Neural progenitor cell (in vitro differentiated cells): ENCODE results near the gene JMJD6. TPM values are rescaled to one million over a fixed set of nuclear protein-coding genes. Genes with fewer than 3 reads are reported as not detected.
A peak's percentile ranks its signal among the peaks of the same experiment; 100 is the strongest.

Source experiments
- DNase-seq: peaks from one replicate; pipeline ENCODE4 v3.0.0-alpha.2; 2016; ENCODE audit warnings: low spot score
- H2AFZ ChIP-seq: fragments of 200-600 bp; sonication (generic); replicated peaks from 2 replicates; pipeline ENCODE4 v1.6.1; 2016; ENCODE audit warnings: antibody characterized with exemption
- H3F3A ChIP-seq: fragments of 200-600 bp; sonication (generic); 2 replicates; pipeline ENCODE4 v1.6.1; 2016; ENCODE audit warnings: antibody characterized with exemption, low read depth
- H3K27ac ChIP-seq: fragments of 200-600 bp; sonication (generic); 2 replicates; pipeline ENCODE4 v1.5.1; 2016; ENCODE audit warnings: mild to moderate bottlenecking
- H3K27me3 ChIP-seq: fragments of 200-600 bp; sonication (generic); 2 replicates; pipeline ENCODE4 v1.6.1; 2016; ENCODE audit warnings: mild to moderate bottlenecking, moderate library complexity
- H3K36me3 ChIP-seq: fragments of 200-600 bp; sonication (generic); 2 replicates; pipeline ENCODE4 v1.5.1; 2016
- H3K4me1 ChIP-seq: fragments of 200-600 bp; sonication (generic); 2 replicates; pipeline ENCODE4 v1.6.1; 2016; ENCODE audit warnings: mixed run types
- H3K4me2 ChIP-seq: fragments of 200-600 bp; sonication (generic); 2 replicates; pipeline ENCODE4 v1.6.1; 2016
- H3K4me3 ChIP-seq: fragments of 200-600 bp; sonication (generic); 2 replicates; pipeline ENCODE4 v1.5.1; 2016
- H3K79me2 ChIP-seq: fragments of 200-600 bp; sonication (generic); 2 replicates; pipeline ENCODE4 v1.6.1; 2016; ENCODE audit warnings: low read depth
- H3K9ac ChIP-seq: fragments of 200-600 bp; sonication (generic); 2 replicates; pipeline ENCODE4 v1.6.1; 2016
- H3K9me3 ChIP-seq: fragments of 200-600 bp; sonication (generic); 2 replicates; pipeline ENCODE4 v1.5.1; 2016; ENCODE audit warnings: low read depth
- H4K20me1 ChIP-seq: fragments of 200-600 bp; sonication (generic); 2 replicates; pipeline ENCODE4 v1.6.1; 2016; ENCODE audit warnings: low read depth
- H3K27ac Mint-ChIP-seq: 3 replicates; pipeline ENCODE4 v1.8.0; 2021; ENCODE audit warnings: mixed read lengths
- H3K27me3 Mint-ChIP-seq: 2 replicates; pipeline ENCODE4 v1.8.0; 2022; ENCODE audit warnings: low read depth, mild to moderate bottlenecking, inconsistent platforms, moderate library complexity, mixed read lengths; ENCODE audit not compliant: insufficient read depth
- H3K36me3 Mint-ChIP-seq: 3 replicates; pipeline ENCODE4 v1.8.0; 2021; ENCODE audit warnings: mixed read lengths
- H3K4me1 Mint-ChIP-seq: 3 replicates; pipeline ENCODE4 v1.8.0; 2021; ENCODE audit warnings: mixed read lengths
- H3K4me3 Mint-ChIP-seq: 3 replicates; pipeline ENCODE4 v1.8.0; 2021; ENCODE audit warnings: mild to moderate bottlenecking, moderate library complexity, mixed read lengths
- H3K9me3 Mint-ChIP-seq: 3 replicates; pipeline ENCODE4 v1.8.0; 2020; ENCODE audit warnings: mixed read lengths
- EZH2 ChIP-seq: fragments of 200-600 bp; sonication (generic); IDR thresholded peaks from 2 replicates; pipeline ENCODE4 v1.6.1; 2017; ENCODE audit warnings: antibody characterized with exemption, mild to moderate bottlenecking, moderate library complexity
- EZH2phosphoT487 ChIP-seq: fragments of 200-600 bp; sonication (generic); IDR thresholded peaks from 2 replicates; pipeline ENCODE4 v1.6.1; 2017; ENCODE audit warnings: antibody characterized with exemption
- total RNA-seq: library from RNA; depleted of rRNA; stranded (reverse); fragments of >200 nt; gene quantifications from 2 replicates; pipeline ENCODE4 v1.2.3, GENCODE V29; 2015; ENCODE audit warnings: low replicate concordance
- TF ChIP-seq, protein P1 (sequence below): fragments of 200-600 bp; sonication (generic); IDR thresholded peaks from 2 replicates; pipeline ENCODE4 v1.5.1; 2017; ENCODE audit warnings: antibody characterized with exemption, mild to moderate bottlenecking

Gene JMJD6
- total RNA-seq, 1 donor from 2014 or later: 8.7 TPM

DNA sequence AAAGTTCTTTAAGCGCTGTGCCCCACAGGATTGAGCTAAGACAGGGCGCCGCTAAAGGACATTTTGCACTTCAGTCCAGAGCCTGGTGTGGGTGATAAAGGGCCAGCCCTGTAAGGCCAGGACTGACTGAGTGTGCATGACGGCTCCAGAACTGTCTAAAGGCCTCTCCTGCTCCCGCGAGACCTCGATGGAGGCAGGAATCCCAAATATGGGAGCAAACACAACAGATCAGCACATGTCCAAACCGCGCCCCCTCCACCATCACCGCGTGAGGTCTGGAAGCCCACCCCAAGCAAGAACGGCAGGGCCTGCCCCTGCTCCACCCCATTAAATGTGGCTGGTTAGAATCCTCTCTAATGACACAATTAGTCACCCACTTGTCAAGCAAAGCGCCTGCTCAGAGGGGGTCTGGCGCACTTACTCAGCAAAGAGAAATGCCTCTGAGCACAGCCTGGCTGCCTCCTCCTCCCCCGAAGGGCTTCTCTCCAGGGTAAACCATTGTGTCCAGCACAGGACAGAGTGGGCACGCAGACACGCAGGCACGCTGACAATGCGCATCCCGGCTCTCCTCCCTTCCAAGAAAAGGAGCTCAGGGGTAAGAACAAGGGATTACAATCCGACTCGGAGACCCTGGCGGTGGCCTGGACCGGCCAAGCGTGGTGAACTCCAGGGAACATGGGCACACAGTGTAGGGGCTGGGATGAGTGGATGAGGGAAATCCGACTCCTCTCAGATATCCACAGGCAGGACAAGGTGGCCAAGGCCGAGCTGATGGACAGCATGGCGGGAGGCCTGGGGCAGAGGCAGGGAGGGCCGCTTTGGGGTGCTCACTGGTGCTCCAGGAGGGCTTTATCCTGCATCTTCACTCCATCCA, 17.1 kb downstream of the JMJD6 start:
- Histone ChIP-seq H3K9me3 (no peaks in the 10 kb centered on the region), H3K27me3 (peaks cover 11% of the 10 kb centered on the region), H3K4me1 (peaks cover 31% of the 10 kb centered on the region), H2AFZ (no peak overlapping the region), H3K79me2 (peaks cover 4% of the 10 kb centered on the region), H3K36me3 (no peaks in the 10 kb centered on the region), H3F3A (peaks cover 35% of the 10 kb centered on the region), H3K9ac (no peak overlapping the region), H4K20me1 (peaks cover 18% of the 10 kb centered on the region), H3K27ac (no peak overlapping the region), H3K4me3 (peak overlapping the region; percentile 69), H3K4me2 (peak overlapping the region; percentile 96)
- DNase-seq: peak; percentile 71
- Mint-ChIP-seq H3K4me1 (peaks cover 44% of the 10 kb centered on the region), H3K36me3 (peaks cover 3% of the 10 kb centered on the region), H3K4me3 (peak overlapping the region; percentile 88), H3K27ac (peak overlapping the region; percentile 18), H3K9me3 (no peaks in the 10 kb centered on the region), H3K27me3 (peaks cover 3% of the 10 kb centered on the region)
- no peak for TF ChIP-seq EZH2phosphoT487
- no peak for TF ChIP-seq EZH2
- TF ChIP-seq, protein P1, sequence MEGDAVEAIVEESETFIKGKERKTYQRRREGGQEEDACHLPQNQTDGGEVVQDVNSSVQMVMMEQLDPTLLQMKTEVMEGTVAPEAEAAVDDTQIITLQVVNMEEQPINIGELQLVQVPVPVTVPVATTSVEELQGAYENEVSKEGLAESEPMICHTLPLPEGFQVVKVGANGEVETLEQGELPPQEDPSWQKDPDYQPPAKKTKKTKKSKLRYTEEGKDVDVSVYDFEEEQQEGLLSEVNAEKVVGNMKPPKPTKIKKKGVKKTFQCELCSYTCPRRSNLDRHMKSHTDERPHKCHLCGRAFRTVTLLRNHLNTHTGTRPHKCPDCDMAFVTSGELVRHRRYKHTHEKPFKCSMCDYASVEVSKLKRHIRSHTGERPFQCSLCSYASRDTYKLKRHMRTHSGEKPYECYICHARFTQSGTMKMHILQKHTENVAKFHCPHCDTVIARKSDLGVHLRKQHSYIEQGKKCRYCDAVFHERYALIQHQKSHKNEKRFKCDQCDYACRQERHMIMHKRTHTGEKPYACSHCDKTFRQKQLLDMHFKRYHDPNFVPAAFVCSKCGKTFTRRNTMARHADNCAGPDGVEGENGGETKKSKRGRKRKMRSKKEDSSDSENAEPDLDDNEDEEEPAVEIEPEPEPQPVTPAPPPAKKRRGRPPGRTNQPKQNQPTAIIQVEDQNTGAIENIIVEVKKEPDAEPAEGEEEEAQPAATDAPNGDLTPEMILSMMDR: no peak

DNA sequence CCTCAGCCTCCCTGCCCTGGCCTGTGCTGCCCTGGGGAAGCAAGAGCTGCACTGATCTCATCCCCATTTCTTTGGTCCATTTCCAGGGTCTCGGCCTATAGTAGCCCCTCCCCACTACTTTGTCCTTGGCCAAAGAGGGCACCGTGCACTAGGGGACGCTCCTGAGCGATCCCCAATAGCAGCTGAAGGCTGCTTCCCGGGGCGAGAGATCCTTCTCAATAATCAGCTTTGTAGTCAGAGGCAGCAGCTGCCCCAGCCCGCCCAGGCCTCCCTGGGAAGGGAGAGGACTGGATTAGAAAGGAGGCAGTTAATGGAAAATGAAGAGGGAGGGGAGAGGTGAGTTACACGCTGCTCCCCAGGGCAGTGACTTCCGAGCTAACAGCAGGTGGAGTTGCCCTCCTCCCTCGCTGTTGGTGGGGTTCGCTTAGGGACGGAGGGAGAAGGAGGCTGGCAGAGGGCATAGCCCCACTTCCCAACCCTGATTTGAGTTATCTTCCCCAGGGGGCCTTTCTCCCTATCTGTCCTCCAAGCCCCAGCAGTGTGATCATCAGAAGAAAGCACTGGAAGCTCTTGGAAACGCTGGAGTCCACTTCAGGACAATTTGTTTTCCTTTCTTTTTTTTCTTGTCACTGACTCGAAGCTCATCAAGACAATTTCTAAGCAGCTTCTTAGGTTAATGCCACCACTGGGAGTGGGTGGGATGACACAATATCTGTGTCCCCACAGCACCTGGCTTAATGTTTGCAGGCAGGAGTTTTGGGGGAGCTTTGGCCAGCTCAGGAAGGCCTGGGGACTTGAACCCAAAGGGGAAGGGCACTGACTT, 18.2 kb downstream of the JMJD6 start:
- TF ChIP-seq EZH2 (no peak), EZH2phosphoT487 (no peak)
- TF ChIP-seq, protein P1: peak; percentile 88
- Mint-ChIP-seq H3K4me1 (peaks cover 50% of the 10 kb centered on the region), H3K27ac (peak overlapping the region; percentile 53), H3K27me3 (peaks cover 3% of the 10 kb centered on the region), H3K36me3 (no peaks in the 10 kb centered on the region), H3K9me3 (no peaks in the 10 kb centered on the region), H3K4me3 (peak overlapping the region; percentile 77)
- Histone ChIP-seq H3K27me3 (peaks cover 11% of the 10 kb centered on the region), H3K27ac (peak overlapping the region; percentile 7), H3K9me3 (no peaks in the 10 kb centered on the region), H4K20me1 (peaks cover 18% of the 10 kb centered on the region), H3K79me2 (peaks cover 4% of the 10 kb centered on the region), H3K4me1 (peaks cover 31% of the 10 kb centered on the region), H3K4me2 (peak overlapping the region; percentile 96), H3K4me3 (peak overlapping the region; percentile 8), H2AFZ (no peak overlapping the region), H3K36me3 (no peaks in the 10 kb centered on the region), H3K9ac (no peak overlapping the region), H3F3A (peaks cover 32% of the 10 kb centered on the region)
- DNase-seq: peak; percentile 94

DNA sequence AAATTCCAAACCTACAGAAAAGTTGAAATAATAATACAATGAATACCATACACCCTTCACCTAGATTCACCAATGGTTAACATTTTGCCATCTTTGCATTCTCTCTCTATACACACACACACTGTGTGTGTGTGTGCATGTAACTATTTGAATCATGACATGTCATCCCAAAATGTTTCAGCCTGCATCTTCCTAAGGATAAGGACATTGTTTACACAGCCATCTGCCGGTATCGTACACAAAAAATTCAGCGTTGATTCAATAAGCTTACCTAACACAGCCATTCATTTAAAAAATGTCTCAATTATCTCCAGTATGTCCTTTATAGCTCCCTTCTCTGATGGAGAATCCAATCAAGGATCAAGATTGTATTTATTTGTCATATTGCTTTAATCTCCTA, 19.6 kb downstream of the JMJD6 start:
- no peaks in the 10 kb centered on the region for H3K36me3 Mint-ChIP-seq
- TF ChIP-seq EZH2: no peak
- TF ChIP-seq, protein P1: no peak
- no peak for TF ChIP-seq EZH2phosphoT487
- H3K4me2 ChIP-seq: no peak overlapping the region
- no peaks in the 10 kb centered on the region for H3K9me3 Mint-ChIP-seq
- H3K9me3 ChIP-seq: no peaks in the 10 kb centered on the region
- no peak overlapping the region for H3K4me3 Mint-ChIP-seq
- no peak overlapping the region for H2AFZ ChIP-seq
- no peak overlapping the region for H3K4me3 ChIP-seq
- H3K79me2 ChIP-seq: peaks cover 10% of the 10 kb centered on the region
- H3K27me3 Mint-ChIP-seq: peaks cover 3% of the 10 kb centered on the region
- no peaks in the 10 kb centered on the region for H3K36me3 ChIP-seq
- DNase-seq: no peak
- peaks cover 35% of the 10 kb centered on the region for H3F3A ChIP-seq
- no peak overlapping the region for H3K9ac ChIP-seq
- H3K27me3 ChIP-seq: peaks cover 11% of the 10 kb centered on the region
- no peak overlapping the region for H3K27ac ChIP-seq
- H3K4me1 ChIP-seq: peaks cover 34% of the 10 kb centered on the region
- H4K20me1 ChIP-seq: peaks cover 26% of the 10 kb centered on the region
- no peak overlapping the region for H3K27ac Mint-ChIP-seq
- H3K4me1 Mint-ChIP-seq: peaks cover 54% of the 10 kb centered on the region
